Astrocyte (in vitro differentiated cells and primary cell): ENCODE results near the gene RGR. TPM values are rescaled to one million over a fixed set of nuclear protein-coding genes. Genes with fewer than 3 reads are reported as not detected.

Source experiments
- DNase-seq: peaks from one replicate; pipeline ENCODE4 v3.0.0-alpha.2; 2010; ENCODE audit warnings: low read depth
- FAIRE-seq: peaks from 2 replicates; lab custom pipeline; 2011; peaks lifted over from hg19 to GRCh38; lab: Jason Lieb, UNC
- H2AFZ ChIP-seq: 2 replicates; pipeline ENCODE4 v1.6.0; 2012; ENCODE audit warnings: low read depth, low read length, inconsistent platforms
- H3K27ac ChIP-seq: 2 replicates; pipeline ENCODE4 v1.5.1; 2011; ENCODE audit warnings: low read depth, low read length, inconsistent platforms
- H3K27me3 ChIP-seq: 2 replicates; pipeline ENCODE4 v1.6.0; 2011; ENCODE audit warnings: low read length, inconsistent platforms; ENCODE audit not compliant: insufficient read depth
- H3K36me3 ChIP-seq: 2 replicates; pipeline ENCODE4 v1.5.1; 2011; ENCODE audit warnings: low read length, inconsistent platforms; ENCODE audit not compliant: insufficient read depth
- H3K4me1 ChIP-seq: 2 replicates; pipeline ENCODE4 v1.5.1; 2011; ENCODE audit warnings: low read length, inconsistent platforms; ENCODE audit not compliant: insufficient read depth
- H3K4me2 ChIP-seq: 2 replicates; pipeline ENCODE4 v1.6.0; 2012; ENCODE audit warnings: low read length, inconsistent platforms
- H3K4me3 ChIP-seq: 2 replicates; pipeline ENCODE4 v1.5.1; 2011; ENCODE audit warnings: low read depth, mild to moderate bottlenecking, low read length, inconsistent platforms; ENCODE audit not compliant: insufficient read depth
- H3K79me2 ChIP-seq: 2 replicates; pipeline ENCODE4 v1.6.0; 2012; ENCODE audit warnings: mild to moderate bottlenecking, low read length, inconsistent platforms; ENCODE audit not compliant: insufficient read depth
- H3K9ac ChIP-seq: 2 replicates; pipeline ENCODE4 v1.6.0; 2012; ENCODE audit warnings: mild to moderate bottlenecking, low read length, inconsistent platforms
- H3K9me3 ChIP-seq: 2 replicates; pipeline ENCODE4 v1.5.1; 2012; ENCODE audit warnings: low read depth, mild to moderate bottlenecking, low read length, inconsistent platforms; ENCODE audit not compliant: insufficient read depth
- H4K20me1 ChIP-seq: 2 replicates; pipeline ENCODE4 v1.6.0; 2012; ENCODE audit warnings: low read length, inconsistent platforms; ENCODE audit not compliant: insufficient read depth
- H3K27ac Mint-ChIP-seq: one replicate; pipeline ENCODE4 v1.8.0; 2021; ENCODE audit warnings: mild to moderate bottlenecking, mixed read lengths; ENCODE audit not compliant: unreplicated experiment
- H3K27me3 Mint-ChIP-seq: one replicate; pipeline ENCODE4 v1.8.0; 2021; ENCODE audit warnings: low read depth, mixed read lengths; ENCODE audit not compliant: unreplicated experiment
- H3K36me3 Mint-ChIP-seq: one replicate; pipeline ENCODE4 v1.8.0; 2021; ENCODE audit warnings: low read depth, mixed read lengths; ENCODE audit not compliant: unreplicated experiment
- H3K4me1 Mint-ChIP-seq: one replicate; pipeline ENCODE4 v1.8.0; 2021; ENCODE audit warnings: low read depth, mixed read lengths; ENCODE audit not compliant: unreplicated experiment
- H3K4me3 Mint-ChIP-seq: one replicate; pipeline ENCODE4 v1.8.0; 2021; ENCODE audit warnings: mild to moderate bottlenecking, moderate library complexity, mixed read lengths; ENCODE audit not compliant: unreplicated experiment
- H3K9me3 Mint-ChIP-seq: one replicate; pipeline ENCODE4 v1.8.0; 2021; ENCODE audit warnings: mild to moderate bottlenecking, mixed read lengths; ENCODE audit not compliant: unreplicated experiment
- EZH2 ChIP-seq: IDR thresholded peaks from 2 replicates; pipeline ENCODE4 v1.6.1; 2012; ENCODE audit warnings: mild to moderate bottlenecking, low read length, inconsistent platforms; ENCODE audit not compliant: insufficient read depth
- total RNA-seq: library from RNA; stranded (reverse); gene quantifications from 2 replicates; pipeline ENCODE4 v1.2.1, GENCODE V29; 2021
- TF ChIP-seq, protein P1 (sequence below): IDR thresholded peaks from 2 replicates; pipeline ENCODE4 v1.5.1; 2011; ENCODE audit warnings: low read depth, mild to moderate bottlenecking, inconsistent platforms, low read length, moderate library complexity; ENCODE audit not compliant: insufficient read depth

Gene RGR
- total RNA-seq, 1 donor from 2014 or later, result not detected

DNA sequence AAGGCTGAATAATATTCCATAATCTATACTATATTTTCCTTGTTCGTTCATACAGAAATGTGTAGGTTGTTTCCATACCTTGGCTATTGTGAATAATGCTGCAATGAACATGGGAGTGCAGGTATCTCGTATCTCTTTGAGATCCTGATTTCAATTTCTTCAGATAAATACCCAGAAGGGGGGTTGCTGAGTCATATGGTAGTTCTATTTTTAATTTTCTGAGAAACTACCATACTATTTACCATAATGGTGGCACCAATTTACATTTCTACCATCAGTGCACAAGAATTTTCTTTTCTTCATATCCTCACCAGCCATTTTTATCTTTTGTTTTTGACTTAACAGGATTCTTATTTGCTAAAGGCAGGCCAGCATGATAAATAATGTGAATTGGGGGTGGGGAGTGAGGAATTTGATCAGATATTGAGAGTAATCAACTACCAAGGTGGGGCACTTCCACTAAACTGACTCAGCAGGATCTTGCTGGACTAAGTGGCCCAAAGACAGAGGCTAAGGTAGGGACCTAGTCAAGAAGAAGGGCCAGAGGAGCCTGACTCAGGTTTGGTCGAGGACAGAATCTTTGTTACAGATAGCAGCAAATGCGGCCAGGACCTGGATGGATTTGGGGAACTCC is 62.0 kb downstream of the RGR start:
- Mint-ChIP-seq H3K4me1 (peaks cover 21% of the 10 kb centered on the region), H3K4me3 (no peak overlapping the region), H3K9me3 (no peaks in the 10 kb centered on the region), H3K36me3 (no peaks in the 10 kb centered on the region), H3K27me3 (peaks cover 2% of the 10 kb centered on the region), H3K27ac (no peak overlapping the region)
- no peaks in the 10 kb centered on the region for H4K20me1 ChIP-seq
- TF ChIP-seq EZH2, result no peak
- TF ChIP-seq, protein P1, sequence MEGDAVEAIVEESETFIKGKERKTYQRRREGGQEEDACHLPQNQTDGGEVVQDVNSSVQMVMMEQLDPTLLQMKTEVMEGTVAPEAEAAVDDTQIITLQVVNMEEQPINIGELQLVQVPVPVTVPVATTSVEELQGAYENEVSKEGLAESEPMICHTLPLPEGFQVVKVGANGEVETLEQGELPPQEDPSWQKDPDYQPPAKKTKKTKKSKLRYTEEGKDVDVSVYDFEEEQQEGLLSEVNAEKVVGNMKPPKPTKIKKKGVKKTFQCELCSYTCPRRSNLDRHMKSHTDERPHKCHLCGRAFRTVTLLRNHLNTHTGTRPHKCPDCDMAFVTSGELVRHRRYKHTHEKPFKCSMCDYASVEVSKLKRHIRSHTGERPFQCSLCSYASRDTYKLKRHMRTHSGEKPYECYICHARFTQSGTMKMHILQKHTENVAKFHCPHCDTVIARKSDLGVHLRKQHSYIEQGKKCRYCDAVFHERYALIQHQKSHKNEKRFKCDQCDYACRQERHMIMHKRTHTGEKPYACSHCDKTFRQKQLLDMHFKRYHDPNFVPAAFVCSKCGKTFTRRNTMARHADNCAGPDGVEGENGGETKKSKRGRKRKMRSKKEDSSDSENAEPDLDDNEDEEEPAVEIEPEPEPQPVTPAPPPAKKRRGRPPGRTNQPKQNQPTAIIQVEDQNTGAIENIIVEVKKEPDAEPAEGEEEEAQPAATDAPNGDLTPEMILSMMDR, result no peak
- no peak overlapping the region for H3K4me3 ChIP-seq
- no peak for DNase-seq
- FAIRE-seq, result no peak
- no peak overlapping the region for H3K27ac ChIP-seq
- no peaks in the 10 kb centered on the region for H3K9me3 ChIP-seq
- H3K9ac ChIP-seq, result no peak overlapping the region
- H3K4me1 ChIP-seq, result peaks cover 22% of the 10 kb centered on the region
- H3K4me2 ChIP-seq, result no peak overlapping the region
- H3K27me3 ChIP-seq, result no peaks in the 10 kb centered on the region
- no peak overlapping the region for H2AFZ ChIP-seq
- no peaks in the 10 kb centered on the region for H3K79me2 ChIP-seq
- no peaks in the 10 kb centered on the region for H3K36me3 ChIP-seq

DNA sequence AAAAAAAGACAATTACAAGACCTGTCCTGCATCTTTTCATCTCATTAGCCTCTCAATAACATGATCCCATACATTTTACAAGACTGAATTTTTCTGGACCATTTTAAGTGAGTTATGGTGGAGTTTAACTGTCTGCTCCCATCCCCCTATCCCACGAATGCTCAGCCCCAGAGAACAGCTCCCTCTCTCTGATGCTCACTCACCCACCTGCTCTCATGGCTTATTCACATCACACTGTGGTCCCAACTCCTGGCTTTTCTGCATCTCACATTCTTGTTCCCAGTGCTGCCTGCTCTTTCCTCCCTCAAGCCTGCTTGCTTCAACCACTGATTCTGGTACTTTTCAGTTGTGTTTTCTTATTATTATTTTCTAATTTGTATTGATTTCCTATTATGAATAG is 63.2 kb downstream of the RGR start:
- no peak overlapping the region for H3K4me2 ChIP-seq
- H3K27ac ChIP-seq, result no peak overlapping the region
- peaks cover 3% of the 10 kb centered on the region for H3K9me3 Mint-ChIP-seq
- peaks cover 19% of the 10 kb centered on the region for H3K4me1 Mint-ChIP-seq
- H3K27ac Mint-ChIP-seq, result peak overlapping the region; percentile 76
- peak; percentile 8 for DNase-seq
- H3K9ac ChIP-seq, result no peak overlapping the region
- no peak for FAIRE-seq
- no peaks in the 10 kb centered on the region for H3K27me3 ChIP-seq
- peaks cover 2% of the 10 kb centered on the region for H3K27me3 Mint-ChIP-seq
- H3K9me3 ChIP-seq, result no peaks in the 10 kb centered on the region
- no peak for TF ChIP-seq EZH2
- TF ChIP-seq, protein P1, result no peak
- no peak overlapping the region for H3K4me3 ChIP-seq
- no peak overlapping the region for H3K4me3 Mint-ChIP-seq
- H3K4me1 ChIP-seq, result peaks cover 22% of the 10 kb centered on the region
- no peak overlapping the region for H2AFZ ChIP-seq
- H3K79me2 ChIP-seq, result no peaks in the 10 kb centered on the region
- no peaks in the 10 kb centered on the region for H3K36me3 Mint-ChIP-seq
- no peaks in the 10 kb centered on the region for H3K36me3 ChIP-seq
- no peaks in the 10 kb centered on the region for H4K20me1 ChIP-seq
